AG10803 (cell line): ENCODE results near the gene PAK1IP1.
"Not testable (repeated sequence)": the region's sequence is repeated elsewhere in the genome, so short reads cannot be mapped to it uniquely, and the experiment has no call there.

Experiments used
- DNase-seq: peaks from one replicate; pipeline ENCODE4 v3.0.0; 2010; ENCODE audit warnings: low read depth
- H3K4me3 ChIP-seq: 2 replicates; pipeline ENCODE4 v1.5.1; 2011; ENCODE audit warnings: mild to moderate bottlenecking, low read length, control low read depth
- TF ChIP-seq, protein P1 (sequence below): conservative IDR thresholded peaks from 2 replicates; pipeline ENCODE4 v1.5.1; 2011; ENCODE audit warnings: mild to moderate bottlenecking, low read length, control low read depth, inconsistent platforms

PAK1IP1 gene, protein sequence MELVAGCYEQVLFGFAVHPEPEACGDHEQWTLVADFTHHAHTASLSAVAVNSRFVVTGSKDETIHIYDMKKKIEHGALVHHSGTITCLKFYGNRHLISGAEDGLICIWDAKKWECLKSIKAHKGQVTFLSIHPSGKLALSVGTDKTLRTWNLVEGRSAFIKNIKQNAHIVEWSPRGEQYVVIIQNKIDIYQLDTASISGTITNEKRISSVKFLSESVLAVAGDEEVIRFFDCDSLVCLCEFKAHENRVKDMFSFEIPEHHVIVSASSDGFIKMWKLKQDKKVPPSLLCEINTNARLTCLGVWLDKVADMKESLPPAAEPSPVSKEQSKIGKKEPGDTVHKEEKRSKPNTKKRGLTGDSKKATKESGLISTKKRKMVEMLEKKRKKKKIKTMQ

GRCh38 chr6:10694302-10695085 lies at the start of gene PAK1IP1, which contains the start of gene C6orf52:
Gene PAK1IP1 (plus strand): TSS chr6:10694972. CDS start chr6:10694986, 14 bp downstream.
Gene C6orf52 (minus strand): TSS chr6:10694616. CDS start chr6:10687550, 7,066 bp downstream.
- DNase-seq = peak; percentile 93
- peak within 1 kb of the TSS; percentile 98 for H3K4me3 ChIP-seq
- TF ChIP-seq, protein P1, sequence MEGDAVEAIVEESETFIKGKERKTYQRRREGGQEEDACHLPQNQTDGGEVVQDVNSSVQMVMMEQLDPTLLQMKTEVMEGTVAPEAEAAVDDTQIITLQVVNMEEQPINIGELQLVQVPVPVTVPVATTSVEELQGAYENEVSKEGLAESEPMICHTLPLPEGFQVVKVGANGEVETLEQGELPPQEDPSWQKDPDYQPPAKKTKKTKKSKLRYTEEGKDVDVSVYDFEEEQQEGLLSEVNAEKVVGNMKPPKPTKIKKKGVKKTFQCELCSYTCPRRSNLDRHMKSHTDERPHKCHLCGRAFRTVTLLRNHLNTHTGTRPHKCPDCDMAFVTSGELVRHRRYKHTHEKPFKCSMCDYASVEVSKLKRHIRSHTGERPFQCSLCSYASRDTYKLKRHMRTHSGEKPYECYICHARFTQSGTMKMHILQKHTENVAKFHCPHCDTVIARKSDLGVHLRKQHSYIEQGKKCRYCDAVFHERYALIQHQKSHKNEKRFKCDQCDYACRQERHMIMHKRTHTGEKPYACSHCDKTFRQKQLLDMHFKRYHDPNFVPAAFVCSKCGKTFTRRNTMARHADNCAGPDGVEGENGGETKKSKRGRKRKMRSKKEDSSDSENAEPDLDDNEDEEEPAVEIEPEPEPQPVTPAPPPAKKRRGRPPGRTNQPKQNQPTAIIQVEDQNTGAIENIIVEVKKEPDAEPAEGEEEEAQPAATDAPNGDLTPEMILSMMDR = no peak

DNA sequence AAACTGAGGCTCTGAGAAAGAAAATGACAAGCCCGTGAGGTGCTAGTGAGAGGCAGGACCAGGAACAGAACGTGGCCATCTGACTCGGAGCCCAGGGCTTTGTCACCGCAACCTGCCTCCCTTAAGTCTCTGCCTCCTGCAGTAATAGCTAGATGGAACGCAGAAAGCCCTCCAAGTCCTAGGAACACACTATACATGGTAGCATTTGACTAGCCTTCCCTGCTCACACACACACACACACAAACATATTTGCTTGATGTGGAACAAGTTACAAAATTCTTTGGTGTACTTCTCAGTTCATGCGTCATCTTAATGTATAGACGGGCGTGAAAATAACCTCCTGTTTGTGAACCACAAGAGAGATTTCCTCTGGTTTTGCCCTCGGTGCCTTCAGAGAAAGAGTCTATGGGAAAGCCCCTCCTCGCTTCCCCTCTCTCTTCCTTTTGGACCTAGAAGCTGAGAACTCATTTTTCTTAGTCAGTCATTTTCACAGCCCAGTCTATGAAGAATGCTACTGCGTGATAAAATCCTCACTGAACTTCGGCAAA lies 39.2 kb upstream of the PAK1IP1 start:
- no peak for DNase-seq
- TF ChIP-seq, protein P1 = no peak
- no peak overlapping the region for H3K4me3 ChIP-seq

DNA sequence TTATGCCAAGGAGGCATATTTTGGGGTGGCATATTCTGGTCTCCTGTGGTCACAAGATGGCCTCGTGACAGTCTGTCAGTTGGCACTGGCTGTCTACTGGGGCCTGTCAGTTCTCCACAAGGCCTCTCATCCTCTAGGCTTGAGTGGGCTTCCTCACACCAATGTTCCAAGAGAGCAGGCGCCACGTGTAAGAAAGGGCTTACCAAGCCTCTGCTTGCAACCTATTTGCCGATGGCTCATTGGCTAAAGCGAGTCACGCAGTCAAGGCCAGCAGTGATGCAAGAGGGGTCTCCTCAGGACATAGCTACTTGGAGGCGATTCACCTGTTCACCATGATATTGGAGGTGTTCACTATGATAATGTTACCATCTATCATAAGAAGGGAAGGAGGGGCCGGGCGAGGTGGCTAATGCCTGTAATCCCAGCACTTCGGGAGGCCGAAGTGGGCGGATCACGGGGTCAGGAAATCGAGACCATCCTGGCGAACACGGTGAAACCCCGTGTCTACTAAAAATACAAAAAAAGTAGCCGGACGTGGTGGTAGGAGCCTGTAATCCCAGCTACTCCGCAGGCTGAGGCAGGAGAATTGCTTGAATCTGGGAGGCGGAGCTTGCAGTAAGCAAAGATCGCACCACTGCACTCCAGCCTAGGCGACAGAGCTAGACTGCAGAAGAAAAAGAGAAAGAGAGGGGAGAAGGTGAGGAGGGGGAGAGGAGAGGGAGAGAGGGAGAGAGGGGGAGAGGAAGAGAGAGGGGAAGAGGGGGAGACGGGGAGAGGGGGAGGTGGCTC lies 35.7 kb upstream of the PAK1IP1 start:
- H3K4me3 ChIP-seq = peak overlapping the region; percentile 38
- DNase-seq = no peak
- TF ChIP-seq, protein P1 = no peak

DNA sequence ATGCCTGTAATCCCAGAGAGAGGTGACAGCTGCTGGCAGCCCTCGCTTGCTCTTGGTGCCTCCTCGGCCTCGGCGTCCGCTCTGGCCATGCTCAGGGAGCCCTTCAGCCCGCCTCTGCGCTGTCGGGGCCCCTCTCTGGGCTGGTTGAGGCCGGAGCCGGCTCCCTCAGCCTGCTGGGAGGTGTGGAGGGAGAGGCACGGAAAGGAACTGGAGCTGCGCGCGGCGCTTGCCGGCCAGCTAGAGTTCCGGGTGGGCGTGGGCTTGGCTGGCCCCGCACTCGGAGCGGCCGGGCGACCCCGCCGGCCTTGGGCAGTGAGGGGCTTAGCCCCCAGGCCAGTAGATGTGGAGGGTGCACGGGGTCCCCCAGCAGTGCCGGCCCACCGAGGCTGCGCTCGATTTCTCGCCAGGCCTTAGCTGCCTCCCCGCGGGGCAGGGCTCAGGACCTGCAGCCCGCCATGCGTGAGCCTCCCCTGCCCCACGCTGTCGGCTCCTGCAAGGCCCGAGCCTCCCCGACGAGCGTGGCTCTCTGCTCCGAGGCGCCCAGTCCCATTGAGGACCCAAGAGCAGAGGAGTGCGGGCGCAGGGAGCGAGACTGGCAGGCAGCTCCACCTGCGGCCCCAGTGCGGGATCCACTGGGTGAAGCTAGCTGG lies 34.9 kb upstream of the PAK1IP1 start:
- H3K4me3 ChIP-seq = peak overlapping the region; percentile 38
- DNase-seq = no peak
- TF ChIP-seq, protein P1 = no peak

GRCh38 chr6:10660431-10661191 lies 34.2 kb upstream of the PAK1IP1 start:
- H3K4me3 ChIP-seq = not testable (repeated sequence)

GRCh38 chr6:10662207-10662606 lies 32.6 kb upstream of the PAK1IP1 start:
- TF ChIP-seq, protein P1 = no peak
- H3K4me3 ChIP-seq = no peak overlapping the region
- no peak for DNase-seq

More at GRCh38 chr6:10660431-10661191, 34.2 kb upstream of the PAK1IP1 start:
- not testable (repeated sequence) for DNase-seq
